Esophagus squamous epithelium (tissue), 4 donors: ENCODE measurements around the gene TEF.

ENCODE experiments used
- CTCF ChIP-seq, 6 experiments: fragments of 450-650 bp in 4 of 6; fragments of 200-600 bp in 2 of 6; sonication (generic) in 2 of 6; IDR thresholded peaks; one replicate each; pipeline ENCODE4 v1.5.1; 2016 to 2019; ENCODE audit warnings: antibody characterized with exemption in 6 of 6, mild to moderate bottlenecking in 4 of 6, moderate library complexity in 4 of 6
- POLR2A ChIP-seq, 4 donors: fragments of 450-650 bp; IDR thresholded peaks; one replicate each; pipeline ENCODE4 v1.6.1; 2017; ENCODE audit warnings: antibody characterized with exemption in 4 of 4, mild to moderate bottlenecking in 4 of 4, moderate library complexity in 3 of 4

- TF ChIP-seq CTCF (IDR thresholded peaks at IDR 0.05) (no peak), POLR2A (IDR thresholded peaks at IDR 0.05) (no peak)
Measured at GRCh38 chr22:41394012-41394356, 12.2 kb downstream of the TEF start.
